Esophagus muscularis mucosa (tissue), 4 donors: ENCODE measurements around the gene VARS1. TPM values are rescaled to one million over a fixed set of nuclear protein-coding genes. Genes with fewer than 3 reads are reported as not detected.

Experiments used
- DNase-seq: peaks from one replicate; pipeline ENCODE4 v3.0.0-alpha.2; 2017; ENCODE audit errors: extremely low spot score
- H3K27ac ChIP-seq, 4 donors: fragments of 200-600 bp; sonication (generic); replicated peaks in 1 of 4; 1 replicate in 3 of 4; 2 replicates in 1 of 4; pipeline ENCODE4 v1.5.1; 2016 to 2019; ENCODE audit warnings: mild to moderate bottlenecking in 1 of 4
- H3K27me3 ChIP-seq, 4 donors: fragments of 200-600 bp; sonication (generic); one replicate each; pipeline versions ENCODE4 v1.5.1 to v1.6.0; 2016 to 2019
- H3K36me3 ChIP-seq, 4 donors: fragments of 200-600 bp; sonication (generic); one replicate each; pipeline ENCODE4 v1.5.1; 2016 to 2019
- H3K4me1 ChIP-seq, 4 donors: fragments of 200-600 bp; sonication (generic); one replicate each; pipeline ENCODE4 v1.5.1; 2016 to 2019
- H3K4me3 ChIP-seq, 4 donors: fragments of 200-600 bp; sonication (generic); 1 replicate in 2 of 4; 2 replicates in 2 of 4; pipeline ENCODE4 v1.5.1; 2016 to 2019; ENCODE audit warnings: mild to moderate bottlenecking in 4 of 4, moderate library complexity in 1 of 4
- H3K9me3 ChIP-seq, 4 donors: fragments of 200-600 bp; sonication (generic); 1 replicate in 3 of 4; 2 replicates in 1 of 4; pipeline ENCODE4 v1.5.1; 2016 to 2019
- EP300 ChIP-seq: sonication (generic); formaldehyde crosslinking; IDR thresholded peaks from one replicate; pipeline ENCODE4 v1.6.1; 2017; ENCODE audit warnings: antibody characterized with exemption
- POLR2A ChIP-seq: fragments of 450-650 bp; IDR thresholded peaks from one replicate; pipeline ENCODE4 v1.6.1; 2017; ENCODE audit warnings: antibody characterized with exemption, moderate library complexity, mild to moderate bottlenecking, low read depth
- POLR2AphosphoS5 ChIP-seq, 2 donors: sonication (generic); formaldehyde crosslinking; IDR thresholded peaks; one replicate each; pipeline ENCODE4 v1.6.1; 2017; ENCODE audit warnings: antibody characterized with exemption in 2 of 2
- WGBS: methylation state at CpG from one replicate; pipeline ENCODE4 v1.1.5; 2018; 5-methylcytosine and 5-hydroxymethylcytosine counted together
- intact Hi-C: fragments of 100-400 bp; cut with DNase I; formaldehyde crosslinking; loops from one replicate; pipeline ENCODE4 v1.15.1; 2023
- total RNA-seq, 4 donors: library from RNA; depleted of rRNA; stranded (reverse); fragments of >200 nt; gene quantifications; one replicate each; pipeline versions ENCODE4 v1.1.0 to v1.2.1, GENCODE V29; 2016
- TF ChIP-seq, protein P1 (sequence below), 3 experiments: fragments of 200-600 bp in 2 of 3; fragments of 450-650 bp in 1 of 3; sonication (generic) in 2 of 3; IDR thresholded peaks; one replicate each; pipeline ENCODE4 v1.5.1; 2017 to 2019; ENCODE audit warnings: antibody characterized with exemption in 3 of 3, mild to moderate bottlenecking in 2 of 3, moderate library complexity in 1 of 3

Gene VARS1
- total RNA-seq, 4 donors from 2014 or later, result 25.0 to 53.2 (median 34.8) TPM

DNA sequence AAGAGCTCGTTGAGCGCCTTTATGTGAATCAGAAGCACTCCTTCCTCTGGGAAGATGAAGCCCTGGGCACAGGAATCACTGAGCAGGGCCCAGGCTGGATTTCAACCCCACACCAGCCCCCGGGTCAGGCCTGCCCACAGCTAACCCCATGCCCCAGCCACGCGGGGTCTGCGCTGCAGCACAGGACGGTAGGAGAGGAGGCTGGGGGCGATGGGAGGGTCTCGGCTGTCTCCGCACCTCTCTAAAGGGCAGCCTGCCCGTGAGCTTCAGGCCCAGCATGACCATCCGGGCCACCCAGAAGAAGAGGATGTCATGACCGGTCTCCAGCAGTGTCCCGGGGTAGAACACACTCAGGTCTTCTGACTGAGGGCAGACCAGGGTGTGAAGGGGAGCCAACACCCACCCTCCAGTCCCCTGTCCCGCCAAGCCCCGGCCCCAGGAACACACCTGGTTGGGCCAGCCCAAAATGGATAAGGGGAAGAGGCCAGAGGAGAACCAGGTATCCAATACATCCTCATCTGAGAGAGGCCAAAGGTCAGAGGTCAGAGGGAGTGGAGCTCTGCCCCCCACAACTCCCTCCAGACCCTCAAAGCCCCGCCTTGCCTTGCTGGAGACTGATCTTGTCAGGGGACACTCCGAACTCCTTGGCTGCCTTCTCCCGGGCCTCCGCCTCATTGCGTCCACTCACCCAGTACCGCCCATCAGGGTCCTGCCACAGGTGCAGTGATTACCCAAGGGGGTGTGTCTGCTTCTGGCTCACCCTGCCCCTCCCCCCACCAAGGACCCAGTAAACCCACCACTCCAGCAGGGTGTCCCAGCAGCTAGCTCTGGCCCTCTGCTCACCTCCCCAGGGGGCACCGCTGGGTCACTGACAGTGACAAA lies 14.1 kb downstream of the VARS1 start:
- intact Hi-C loops, result no loop called here

DNA sequence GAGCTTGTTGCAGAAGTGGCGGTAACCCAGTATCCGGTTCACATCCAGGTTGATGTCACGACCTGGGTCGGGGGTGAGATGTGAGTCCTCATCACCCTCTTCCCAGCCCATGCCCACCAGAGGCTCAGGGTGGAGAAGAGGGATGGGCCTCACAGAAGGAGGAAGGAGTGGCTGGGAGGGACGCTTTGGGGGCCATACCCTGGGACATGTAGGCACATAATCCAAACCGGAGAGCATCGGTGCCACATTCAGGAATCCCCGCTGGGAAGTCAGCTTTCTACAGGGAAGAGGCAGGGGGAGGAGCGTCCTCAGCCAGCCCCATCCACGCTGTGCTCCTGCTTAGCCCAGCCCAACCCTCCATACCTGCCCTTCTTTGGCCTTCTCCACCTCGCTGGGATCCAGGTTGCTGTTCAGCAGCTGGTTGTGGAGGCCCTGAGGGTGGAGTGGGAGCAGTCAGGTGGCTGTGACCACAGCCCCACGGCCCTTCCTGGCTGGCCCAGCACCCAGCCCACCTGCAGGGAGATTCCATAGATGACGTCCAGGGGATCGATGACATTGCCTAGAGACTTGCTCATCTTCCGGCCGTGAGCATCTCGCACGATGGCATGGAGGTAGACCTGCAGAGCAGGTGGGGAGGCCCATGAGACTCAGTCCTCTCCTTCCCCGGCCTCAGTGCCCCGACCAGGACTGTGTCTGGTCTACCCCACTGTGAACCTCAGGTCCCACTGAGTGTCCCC lies 14.9 kb downstream of the VARS1 start:
- intact Hi-C loops, result no loop called here
- Histone ChIP-seq H3K27ac (no peak overlapping the region), H3K36me3 (peaks cover 48 to 80% (median 74%) of the 10 kb centered on the region in 4 donors), H3K27me3 (no peaks in the 10 kb centered on the region), H3K4me3 (no peak overlapping the region), H3K4me1 (peaks cover 10 to 16% (median 13%) of the 10 kb centered on the region in 4 donors), H3K9me3 (no peaks in the 10 kb centered on the region)
- no peak for DNase-seq
- 78% methylated on average over 6 of the region's 20 CpGs for WGBS
- TF ChIP-seq POLR2AphosphoS5 (IDR thresholded peaks at IDR 0.05), result no peak
- TF ChIP-seq, protein P1, sequence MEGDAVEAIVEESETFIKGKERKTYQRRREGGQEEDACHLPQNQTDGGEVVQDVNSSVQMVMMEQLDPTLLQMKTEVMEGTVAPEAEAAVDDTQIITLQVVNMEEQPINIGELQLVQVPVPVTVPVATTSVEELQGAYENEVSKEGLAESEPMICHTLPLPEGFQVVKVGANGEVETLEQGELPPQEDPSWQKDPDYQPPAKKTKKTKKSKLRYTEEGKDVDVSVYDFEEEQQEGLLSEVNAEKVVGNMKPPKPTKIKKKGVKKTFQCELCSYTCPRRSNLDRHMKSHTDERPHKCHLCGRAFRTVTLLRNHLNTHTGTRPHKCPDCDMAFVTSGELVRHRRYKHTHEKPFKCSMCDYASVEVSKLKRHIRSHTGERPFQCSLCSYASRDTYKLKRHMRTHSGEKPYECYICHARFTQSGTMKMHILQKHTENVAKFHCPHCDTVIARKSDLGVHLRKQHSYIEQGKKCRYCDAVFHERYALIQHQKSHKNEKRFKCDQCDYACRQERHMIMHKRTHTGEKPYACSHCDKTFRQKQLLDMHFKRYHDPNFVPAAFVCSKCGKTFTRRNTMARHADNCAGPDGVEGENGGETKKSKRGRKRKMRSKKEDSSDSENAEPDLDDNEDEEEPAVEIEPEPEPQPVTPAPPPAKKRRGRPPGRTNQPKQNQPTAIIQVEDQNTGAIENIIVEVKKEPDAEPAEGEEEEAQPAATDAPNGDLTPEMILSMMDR (IDR thresholded peaks at IDR 0.05), result no peak
- TF ChIP-seq POLR2A, result no peak
- no peak for TF ChIP-seq EP300

More for the DNA sequence above, 14.1 kb downstream of the VARS1 start:
- Histone ChIP-seq H3K27me3 (no peaks in the 10 kb centered on the region), H3K4me3 (no peak overlapping the region), H3K9me3 (no peaks in the 10 kb centered on the region), H3K27ac (no peak overlapping the region), H3K4me1 (peaks cover 10 to 12% (median 12%) of the 10 kb centered on the region in 4 donors), H3K36me3 (peaks cover 48 to 88% (median 80%) of the 10 kb centered on the region in 4 donors)
- TF ChIP-seq POLR2AphosphoS5 (IDR thresholded peaks at IDR 0.05), result no peak
- no peak for TF ChIP-seq EP300
- TF ChIP-seq, protein P1 (IDR thresholded peaks at IDR 0.05), result no peak
- TF ChIP-seq POLR2A, result no peak
- no peak for DNase-seq
- WGBS, result 90% methylated on average over 21 of the region's 23 CpGs

DNA sequence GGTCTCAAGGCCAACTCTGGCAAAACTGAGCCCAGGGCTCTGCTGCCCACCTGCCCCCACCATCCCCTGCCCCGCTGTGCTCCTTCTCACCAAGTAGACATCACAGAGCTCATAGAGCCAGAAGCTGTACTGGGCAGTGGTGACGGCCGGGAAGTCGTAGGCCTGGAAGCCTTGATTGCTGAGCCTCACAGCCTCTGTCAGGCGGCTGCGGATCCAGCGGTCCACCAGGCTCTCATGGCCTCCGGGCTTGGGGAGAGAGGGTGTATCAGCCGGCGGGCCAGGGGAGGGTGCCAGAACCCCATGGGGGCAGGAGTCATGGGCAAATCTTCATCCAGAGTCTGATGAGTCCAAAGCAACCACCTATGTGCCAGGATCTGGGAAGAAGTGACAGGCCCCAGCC lies 15.6 kb downstream of the VARS1 start:
- Histone ChIP-seq H3K36me3 (peaks cover 48 to 72% (median 66%) of the 10 kb centered on the region in 4 donors), H3K4me3 (no peak overlapping the region), H3K9me3 (no peaks in the 10 kb centered on the region), H3K27me3 (no peaks in the 10 kb centered on the region), H3K4me1 (peaks cover 10 to 16% (median 13%) of the 10 kb centered on the region in 4 donors), H3K27ac (no peak overlapping the region)
- no peak for DNase-seq
- intact Hi-C loops, result no loop called here
- TF ChIP-seq POLR2A (no peak), POLR2AphosphoS5 (IDR thresholded peaks at IDR 0.05) (no peak), EP300 (no peak)
- TF ChIP-seq, protein P1 (IDR thresholded peaks at IDR 0.05), result no peak
- 93% methylated on average over 3 of the region's 10 CpGs for WGBS

DNA sequence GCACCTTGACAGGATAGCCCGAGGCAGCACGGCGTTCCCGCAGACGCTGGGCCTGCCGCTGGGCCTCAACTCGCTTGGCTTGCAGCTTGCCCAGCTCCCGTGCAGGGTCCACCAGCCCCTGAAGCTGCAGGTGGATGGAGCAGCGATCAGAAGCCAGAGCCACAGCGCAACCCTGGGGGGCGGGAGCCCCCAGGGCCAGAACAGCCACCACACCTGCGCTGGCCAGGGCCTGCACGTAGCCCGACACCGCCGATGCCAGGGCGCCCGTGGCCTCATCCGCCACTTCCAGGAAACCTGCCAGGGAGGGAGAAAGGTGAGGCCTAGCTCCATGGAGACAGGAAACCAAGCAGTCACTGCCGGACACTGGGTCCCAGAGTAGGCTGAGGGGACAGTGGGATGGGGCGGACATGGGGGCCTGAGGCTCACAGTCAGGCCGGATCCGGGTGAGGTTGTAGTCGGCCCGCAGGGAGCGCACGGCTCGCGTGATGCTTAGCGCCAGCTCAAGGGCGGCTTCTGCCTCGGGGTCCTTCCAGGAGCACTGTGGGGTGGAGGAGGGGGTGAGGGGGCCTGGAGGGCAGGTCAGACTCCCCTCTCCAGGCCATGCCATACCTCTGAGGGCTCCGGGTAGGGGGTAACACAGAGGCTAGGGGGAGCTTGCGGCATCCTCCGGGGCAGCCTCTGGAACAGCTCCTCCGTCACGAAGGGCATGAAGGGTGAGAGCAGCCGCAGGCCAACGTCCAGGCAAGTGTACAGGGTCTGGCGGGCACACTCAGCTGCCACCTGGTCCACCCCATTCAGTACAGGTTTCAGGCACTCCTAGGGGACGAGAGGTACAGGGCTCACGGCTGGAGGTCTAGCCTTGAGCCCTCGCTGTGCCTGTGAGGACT lies 16.3 kb downstream of the VARS1 start:
- H3K4me3 ChIP-seq, result no peak overlapping the region
- no peaks in the 10 kb centered on the region for H3K9me3 ChIP-seq
- H3K27ac ChIP-seq, result no peak overlapping the region
- TF ChIP-seq POLR2AphosphoS5 (IDR thresholded peaks at IDR 0.05) (no peak), EP300 (no peak), POLR2A (no peak)
- TF ChIP-seq, protein P1 (IDR thresholded peaks at IDR 0.05), result no peak
- DNase-seq, result no peak
- H3K36me3 ChIP-seq, result peaks cover 44 to 66% (median 60%) of the 10 kb centered on the region in 4 donors
- H3K27me3 ChIP-seq, result no peaks in the 10 kb centered on the region
- H3K4me1 ChIP-seq, result peaks cover 10 to 16% (median 13%) of the 10 kb centered on the region in 4 donors
- intact Hi-C loops, result no loop called here
- 94% methylated on average over 30 of the region's 43 CpGs for WGBS
